Neural progenitor cell (in vitro differentiated cells): ENCODE measurements around the gene LPIN1. TPM values are rescaled to one million over a fixed set of nuclear protein-coding genes. Genes with fewer than 3 reads are reported as not detected.
"Not testable (repeated sequence)": the region's sequence is repeated elsewhere in the genome, so short reads cannot be mapped to it uniquely, and the experiment has no call there.

Experiments
- DNase-seq: peaks from one replicate; pipeline ENCODE4 v3.0.0-alpha.2; 2016; ENCODE audit warnings: low spot score
- H2AFZ ChIP-seq: fragments of 200-600 bp; sonication (generic); replicated peaks from 2 replicates; pipeline ENCODE4 v1.6.1; 2016; ENCODE audit warnings: antibody characterized with exemption
- H3F3A ChIP-seq: fragments of 200-600 bp; sonication (generic); 2 replicates; pipeline ENCODE4 v1.6.1; 2016; ENCODE audit warnings: antibody characterized with exemption, low read depth
- H3K27ac ChIP-seq: fragments of 200-600 bp; sonication (generic); 2 replicates; pipeline ENCODE4 v1.5.1; 2016; ENCODE audit warnings: mild to moderate bottlenecking
- H3K27me3 ChIP-seq: fragments of 200-600 bp; sonication (generic); 2 replicates; pipeline ENCODE4 v1.6.1; 2016; ENCODE audit warnings: mild to moderate bottlenecking, moderate library complexity
- H3K36me3 ChIP-seq: fragments of 200-600 bp; sonication (generic); 2 replicates; pipeline ENCODE4 v1.5.1; 2016
- H3K4me1 ChIP-seq: fragments of 200-600 bp; sonication (generic); 2 replicates; pipeline ENCODE4 v1.6.1; 2016; ENCODE audit warnings: mixed run types
- H3K4me2 ChIP-seq: fragments of 200-600 bp; sonication (generic); 2 replicates; pipeline ENCODE4 v1.6.1; 2016
- H3K4me3 ChIP-seq: fragments of 200-600 bp; sonication (generic); 2 replicates; pipeline ENCODE4 v1.5.1; 2016
- H3K79me2 ChIP-seq: fragments of 200-600 bp; sonication (generic); 2 replicates; pipeline ENCODE4 v1.6.1; 2016; ENCODE audit warnings: low read depth
- H3K9ac ChIP-seq: fragments of 200-600 bp; sonication (generic); 2 replicates; pipeline ENCODE4 v1.6.1; 2016
- H3K9me3 ChIP-seq: fragments of 200-600 bp; sonication (generic); 2 replicates; pipeline ENCODE4 v1.5.1; 2016; ENCODE audit warnings: low read depth
- H4K20me1 ChIP-seq: fragments of 200-600 bp; sonication (generic); 2 replicates; pipeline ENCODE4 v1.6.1; 2016; ENCODE audit warnings: low read depth
- H3K27ac Mint-ChIP-seq: 3 replicates; pipeline ENCODE4 v1.8.0; 2021; ENCODE audit warnings: mixed read lengths
- H3K27me3 Mint-ChIP-seq: 2 replicates; pipeline ENCODE4 v1.8.0; 2022; ENCODE audit warnings: low read depth, mild to moderate bottlenecking, inconsistent platforms, moderate library complexity, mixed read lengths; ENCODE audit not compliant: insufficient read depth
- H3K36me3 Mint-ChIP-seq: 3 replicates; pipeline ENCODE4 v1.8.0; 2021; ENCODE audit warnings: mixed read lengths
- H3K4me1 Mint-ChIP-seq: 3 replicates; pipeline ENCODE4 v1.8.0; 2021; ENCODE audit warnings: mixed read lengths
- H3K4me3 Mint-ChIP-seq: 3 replicates; pipeline ENCODE4 v1.8.0; 2021; ENCODE audit warnings: mild to moderate bottlenecking, moderate library complexity, mixed read lengths
- H3K9me3 Mint-ChIP-seq: 3 replicates; pipeline ENCODE4 v1.8.0; 2020; ENCODE audit warnings: mixed read lengths
- CTCF ChIP-seq: fragments of 200-600 bp; sonication (generic); IDR thresholded peaks from 2 replicates; pipeline ENCODE4 v1.5.1; 2017; ENCODE audit warnings: antibody characterized with exemption, mild to moderate bottlenecking
- EZH2 ChIP-seq: fragments of 200-600 bp; sonication (generic); IDR thresholded peaks from 2 replicates; pipeline ENCODE4 v1.6.1; 2017; ENCODE audit warnings: antibody characterized with exemption, mild to moderate bottlenecking, moderate library complexity
- EZH2phosphoT487 ChIP-seq: fragments of 200-600 bp; sonication (generic); IDR thresholded peaks from 2 replicates; pipeline ENCODE4 v1.6.1; 2017; ENCODE audit warnings: antibody characterized with exemption
- total RNA-seq: library from RNA; depleted of rRNA; stranded (reverse); fragments of >200 nt; gene quantifications from 2 replicates; pipeline ENCODE4 v1.2.3, GENCODE V29; 2015; ENCODE audit warnings: low replicate concordance

LPIN1 gene
- total RNA-seq, 1 donor from 2014 or later: 18.0 TPM

DNA sequence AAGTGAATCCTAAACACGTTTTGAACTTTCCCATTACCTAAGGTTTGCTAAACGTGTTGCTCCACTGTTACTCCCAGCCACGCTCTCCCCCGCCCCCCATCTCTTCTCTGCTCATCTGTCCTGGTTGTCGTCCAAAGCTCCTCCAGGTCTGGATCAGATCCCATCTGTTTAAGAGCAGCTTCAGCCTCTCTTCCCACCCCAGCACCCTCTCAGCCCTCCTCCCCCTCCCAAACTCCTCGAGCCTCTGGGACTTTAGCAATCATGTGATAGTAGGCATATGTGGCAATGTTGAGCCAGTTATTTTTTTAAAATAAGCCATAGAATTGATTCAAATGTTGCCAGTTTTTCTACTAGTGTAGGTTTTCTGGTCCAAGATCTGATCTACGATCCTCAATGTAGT is 20.0 kb upstream of the LPIN1 start:
- Histone ChIP-seq H2AFZ (no peak overlapping the region), H3K79me2 (no peaks in the 10 kb centered on the region), H3K9ac (no peak overlapping the region), H3K27me3 (no peaks in the 10 kb centered on the region), H3K36me3 (no peaks in the 10 kb centered on the region), H3K4me3 (no peak overlapping the region), H4K20me1 (no peaks in the 10 kb centered on the region), H3F3A (no peaks in the 10 kb centered on the region), H3K4me2 (no peak overlapping the region), H3K4me1 (peaks cover 10% of the 10 kb centered on the region), H3K9me3 (no peaks in the 10 kb centered on the region), H3K27ac (no peak overlapping the region)
- DNase-seq: no peak
- Mint-ChIP-seq H3K4me3 (no peak overlapping the region), H3K27ac (no peak overlapping the region), H3K4me1 (peaks cover 9% of the 10 kb centered on the region), H3K36me3 (no peaks in the 10 kb centered on the region), H3K9me3 (no peaks in the 10 kb centered on the region), H3K27me3 (peaks cover 8% of the 10 kb centered on the region)
- no peak for TF ChIP-seq EZH2

- H3K4me3 Mint-ChIP-seq: no peak overlapping the region
- Histone ChIP-seq H3K36me3 (no peaks in the 10 kb centered on the region), H3K27ac (no peak overlapping the region), H3K4me3 (no peak overlapping the region), H3F3A (no peaks in the 10 kb centered on the region), H3K4me2 (no peak overlapping the region), H3K27me3 (no peaks in the 10 kb centered on the region), H2AFZ (no peak overlapping the region), H3K79me2 (no peaks in the 10 kb centered on the region), H3K9ac (no peak overlapping the region), H4K20me1 (no peaks in the 10 kb centered on the region), H3K9me3 (no peaks in the 10 kb centered on the region), H3K4me1 (peaks cover 5% of the 10 kb centered on the region)
- no peaks in the 10 kb centered on the region for H3K36me3 Mint-ChIP-seq
- DNase-seq: no peak
- no peak overlapping the region for H3K27ac Mint-ChIP-seq
- peaks cover 17% of the 10 kb centered on the region for H3K27me3 Mint-ChIP-seq
- no peaks in the 10 kb centered on the region for H3K4me1 Mint-ChIP-seq
- TF ChIP-seq CTCF: no peak
- TF ChIP-seq EZH2phosphoT487: no peak
- no peak for TF ChIP-seq EZH2
- no peaks in the 10 kb centered on the region for H3K9me3 Mint-ChIP-seq
These were observed 16.8 kb upstream of the LPIN1 start for GRCh38 chr2:11729362-11730212.

DNA sequence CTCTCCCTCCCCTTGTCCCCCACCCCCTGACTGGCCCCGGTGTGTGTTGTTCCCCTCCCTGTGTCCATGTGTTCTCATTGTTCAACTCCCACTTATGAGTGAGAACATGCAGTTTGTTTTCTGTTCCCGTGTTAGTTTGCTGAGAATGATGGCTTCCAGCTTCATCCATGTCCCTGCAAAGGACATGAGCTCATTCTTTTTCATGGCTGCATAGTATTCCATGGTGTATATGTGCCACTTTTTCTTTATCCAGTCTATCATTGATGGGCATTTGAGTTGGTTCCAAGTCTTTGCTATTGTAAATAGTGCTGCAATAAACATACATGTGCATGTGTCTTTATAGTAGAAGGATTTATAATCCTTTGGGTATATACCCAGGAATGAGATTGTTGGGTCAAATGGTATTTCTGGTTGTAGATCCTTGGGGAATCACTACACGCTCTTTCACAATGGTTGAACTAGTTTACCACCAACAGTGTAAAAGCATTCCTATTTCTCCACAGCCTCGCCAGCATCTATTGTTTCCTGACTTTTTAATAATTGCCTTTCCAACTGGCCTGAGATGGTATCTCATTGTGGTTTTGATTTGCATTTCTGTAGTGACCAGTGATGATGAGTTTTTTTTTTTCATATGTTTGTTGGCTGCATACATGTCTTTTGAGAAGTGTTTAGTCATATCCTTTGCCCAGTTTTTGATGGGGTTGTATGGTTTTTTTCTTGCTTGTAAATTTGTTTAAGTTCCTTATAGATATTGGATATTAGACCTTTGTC is 15.0 kb upstream of the LPIN1 start:
- not testable (repeated sequence) for H3K36me3 ChIP-seq, H3K27me3 ChIP-seq, H3K27ac ChIP-seq, H3K9me3 ChIP-seq, DNase-seq, H3K4me3 ChIP-seq, H4K20me1 ChIP-seq, H3F3A ChIP-seq, H3K9me3 Mint-ChIP-seq, H3K79me2 ChIP-seq, H3K4me3 Mint-ChIP-seq, H3K4me1 Mint-ChIP-seq, H3K4me2 ChIP-seq, H2AFZ ChIP-seq, H3K27ac Mint-ChIP-seq, H3K9ac ChIP-seq, H3K4me1 ChIP-seq, H3K36me3 Mint-ChIP-seq
- peaks cover 17% of the 10 kb centered on the region for H3K27me3 Mint-ChIP-seq

GRCh38 chr2:11732587-11732986 is 13.8 kb upstream of the LPIN1 start:
- Histone ChIP-seq H3K9ac (no peak overlapping the region), H3K27ac (no peak overlapping the region), H3K79me2 (no peaks in the 10 kb centered on the region), H4K20me1 (no peaks in the 10 kb centered on the region), H3K4me1 (no peaks in the 10 kb centered on the region), H3F3A (no peaks in the 10 kb centered on the region), H3K36me3 (no peaks in the 10 kb centered on the region), H3K4me3 (no peak overlapping the region), H3K4me2 (no peak overlapping the region), H3K27me3 (no peaks in the 10 kb centered on the region), H2AFZ (no peak overlapping the region), H3K9me3 (no peaks in the 10 kb centered on the region)
- DNase-seq: no peak
- H3K9me3 Mint-ChIP-seq: no peaks in the 10 kb centered on the region
- no peak overlapping the region for H3K4me3 Mint-ChIP-seq
- no peak overlapping the region for H3K27ac Mint-ChIP-seq
- H3K4me1 Mint-ChIP-seq: no peaks in the 10 kb centered on the region
- no peak for TF ChIP-seq EZH2
- no peak for TF ChIP-seq CTCF
- no peak for TF ChIP-seq EZH2phosphoT487
- peaks cover 17% of the 10 kb centered on the region for H3K27me3 Mint-ChIP-seq
- H3K36me3 Mint-ChIP-seq: no peaks in the 10 kb centered on the region

DNA sequence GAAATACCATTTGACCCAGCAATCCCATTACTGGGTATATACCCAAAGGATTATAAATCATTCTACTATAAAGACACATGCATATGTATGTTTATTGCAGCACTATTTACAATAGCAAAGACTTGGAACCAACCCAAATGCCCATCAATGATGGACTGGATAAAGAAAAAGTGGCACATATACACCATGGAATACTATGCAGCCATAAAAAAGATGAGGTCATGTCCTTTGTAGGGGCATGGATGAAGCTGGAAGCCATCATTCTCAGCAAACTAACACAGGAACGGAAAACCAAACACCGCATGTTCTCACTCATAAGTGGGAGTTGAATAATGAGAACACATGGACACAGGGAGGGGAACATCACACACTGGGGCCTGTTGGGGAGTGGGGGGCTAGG is 8.6 kb upstream of the LPIN1 start:
- H3K9me3 Mint-ChIP-seq, H2AFZ ChIP-seq, H4K20me1 ChIP-seq, H3K4me3 ChIP-seq, H3K27ac Mint-ChIP-seq, H3K36me3 ChIP-seq, H3K9ac ChIP-seq, H3K4me1 ChIP-seq, H3K36me3 Mint-ChIP-seq, H3K27ac ChIP-seq, H3K27me3 Mint-ChIP-seq, H3K9me3 ChIP-seq, H3K27me3 ChIP-seq, H3K4me2 ChIP-seq, DNase-seq, H3F3A ChIP-seq, H3K4me3 Mint-ChIP-seq, H3K79me2 ChIP-seq: not testable (repeated sequence)
- H3K4me1 Mint-ChIP-seq: peaks cover 28% of the 10 kb centered on the region
